Neural crest cell (in vitro differentiated cells): ENCODE measurements around the gene PDXK. TPM values are rescaled to one million over a fixed set of nuclear protein-coding genes. Genes with fewer than 3 reads are reported as not detected.

ENCODE experiments used
- DNase-seq: peaks from one replicate; pipeline ENCODE4 v3.0.0; 2021; ENCODE audit warnings: low read depth, mixed read lengths, low spot score
- H3K27ac Mint-ChIP-seq: one replicate; pipeline ENCODE4 v1.8.0; 2021; ENCODE audit warnings: mild to moderate bottlenecking, mixed read lengths; ENCODE audit not compliant: unreplicated experiment
- H3K27me3 Mint-ChIP-seq: 2 replicates; pipeline ENCODE4 v1.8.0; 2021; ENCODE audit warnings: low read depth, mild to moderate bottlenecking, mixed read lengths
- H3K36me3 Mint-ChIP-seq: 2 replicates; pipeline ENCODE4 v1.8.0; 2021; ENCODE audit warnings: low read depth, mild to moderate bottlenecking, mixed read lengths
- H3K4me1 Mint-ChIP-seq: 2 replicates; pipeline ENCODE4 v1.8.0; 2021; ENCODE audit warnings: mixed read lengths
- H3K4me3 Mint-ChIP-seq: one replicate; pipeline ENCODE4 v1.8.0; 2021; ENCODE audit warnings: mild to moderate bottlenecking, mixed read lengths
- H3K9me3 Mint-ChIP-seq: 2 replicates; pipeline ENCODE4 v1.8.0; 2021; ENCODE audit warnings: mixed read lengths
- CTCF ChIP-seq: fragments of 200-600 bp; sonication (generic); conservative IDR thresholded peaks from 2 replicates; pipeline ENCODE4 v1.5.0; 2021; ENCODE audit warnings: antibody characterized with exemption, mild to moderate bottlenecking
- total RNA-seq: library from RNA; stranded (reverse); gene quantifications from 2 replicates; pipeline ENCODE4 v1.2.1, GENCODE V29; 2021

The PDXK gene
- total RNA-seq, 1 donor from 2014 or later: 67.3 TPM

GRCh38 chr21:43808367-43808766 lies 89.4 kb downstream of the PDXK start:
- H3K4me1 Mint-ChIP-seq: no peaks in the 10 kb centered on the region
- peaks cover 2% of the 10 kb centered on the region for H3K27me3 Mint-ChIP-seq
- no peaks in the 10 kb centered on the region for H3K9me3 Mint-ChIP-seq
- no peak for DNase-seq
- no peak for TF ChIP-seq CTCF
- H3K4me3 Mint-ChIP-seq: no peak overlapping the region
- no peaks in the 10 kb centered on the region for H3K36me3 Mint-ChIP-seq
- H3K27ac Mint-ChIP-seq: no peak overlapping the region

GRCh38 chr21:43808832-43809251 lies 89.9 kb downstream of the PDXK start:
- no peaks in the 10 kb centered on the region for H3K9me3 Mint-ChIP-seq

GRCh38 chr21:43809346-43809799 lies 90.4 kb downstream of the PDXK start:
- Mint-ChIP-seq H3K9me3 (no peaks in the 10 kb centered on the region), H3K4me1 (no peaks in the 10 kb centered on the region), H3K4me3 (no peak overlapping the region), H3K27me3 (peaks cover 2% of the 10 kb centered on the region), H3K27ac (no peak overlapping the region), H3K36me3 (no peaks in the 10 kb centered on the region)
- no peak for DNase-seq
- no peak for TF ChIP-seq CTCF

More at GRCh38 chr21:43808832-43809251, 89.9 kb downstream of the PDXK start:
- H3K27me3 Mint-ChIP-seq: peaks cover 2% of the 10 kb centered on the region
- H3K36me3 Mint-ChIP-seq: no peaks in the 10 kb centered on the region
- no peak overlapping the region for H3K4me3 Mint-ChIP-seq
- H3K27ac Mint-ChIP-seq: no peak overlapping the region
- no peak for TF ChIP-seq CTCF
- no peak for DNase-seq
- no peaks in the 10 kb centered on the region for H3K4me1 Mint-ChIP-seq

DNA sequence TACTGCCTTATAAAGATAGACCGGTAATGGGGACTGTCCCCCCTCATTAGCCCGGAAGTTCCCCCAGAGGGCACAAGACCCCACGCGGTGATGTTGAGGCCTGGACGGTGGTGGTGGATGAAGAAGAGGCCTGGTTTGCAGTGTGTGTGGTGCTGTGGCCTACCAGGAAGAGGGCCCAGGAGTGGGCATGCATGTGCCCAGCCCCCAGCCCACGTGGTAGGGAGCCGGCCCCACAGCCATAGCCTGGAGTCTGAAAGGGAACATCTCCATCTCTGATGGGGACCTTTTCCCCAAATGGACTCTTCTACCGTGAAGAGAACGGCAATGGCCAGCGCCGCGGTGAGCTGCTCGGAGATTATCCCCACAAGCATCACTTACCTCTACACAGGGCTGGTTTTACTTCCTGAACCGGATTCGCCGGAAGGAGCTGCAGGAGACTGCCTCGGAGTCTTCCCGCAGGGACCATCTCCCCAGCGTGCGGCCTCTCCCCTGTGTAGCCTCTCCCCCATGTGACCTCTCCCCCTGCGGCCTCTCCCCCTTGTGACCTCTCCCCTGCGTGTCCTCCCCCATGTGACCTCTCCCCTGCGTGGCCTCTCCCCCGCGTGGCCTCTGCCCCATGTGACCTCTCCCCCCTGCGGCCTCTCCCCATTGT lies 91.0 kb downstream of the PDXK start:
- no peak overlapping the region for H3K4me3 Mint-ChIP-seq
- H3K27me3 Mint-ChIP-seq: peaks cover 2% of the 10 kb centered on the region
- H3K36me3 Mint-ChIP-seq: no peaks in the 10 kb centered on the region
- H3K4me1 Mint-ChIP-seq: no peaks in the 10 kb centered on the region
- DNase-seq: no peak
- H3K9me3 Mint-ChIP-seq: no peaks in the 10 kb centered on the region
- no peak overlapping the region for H3K27ac Mint-ChIP-seq
- TF ChIP-seq CTCF: no peak

DNA sequence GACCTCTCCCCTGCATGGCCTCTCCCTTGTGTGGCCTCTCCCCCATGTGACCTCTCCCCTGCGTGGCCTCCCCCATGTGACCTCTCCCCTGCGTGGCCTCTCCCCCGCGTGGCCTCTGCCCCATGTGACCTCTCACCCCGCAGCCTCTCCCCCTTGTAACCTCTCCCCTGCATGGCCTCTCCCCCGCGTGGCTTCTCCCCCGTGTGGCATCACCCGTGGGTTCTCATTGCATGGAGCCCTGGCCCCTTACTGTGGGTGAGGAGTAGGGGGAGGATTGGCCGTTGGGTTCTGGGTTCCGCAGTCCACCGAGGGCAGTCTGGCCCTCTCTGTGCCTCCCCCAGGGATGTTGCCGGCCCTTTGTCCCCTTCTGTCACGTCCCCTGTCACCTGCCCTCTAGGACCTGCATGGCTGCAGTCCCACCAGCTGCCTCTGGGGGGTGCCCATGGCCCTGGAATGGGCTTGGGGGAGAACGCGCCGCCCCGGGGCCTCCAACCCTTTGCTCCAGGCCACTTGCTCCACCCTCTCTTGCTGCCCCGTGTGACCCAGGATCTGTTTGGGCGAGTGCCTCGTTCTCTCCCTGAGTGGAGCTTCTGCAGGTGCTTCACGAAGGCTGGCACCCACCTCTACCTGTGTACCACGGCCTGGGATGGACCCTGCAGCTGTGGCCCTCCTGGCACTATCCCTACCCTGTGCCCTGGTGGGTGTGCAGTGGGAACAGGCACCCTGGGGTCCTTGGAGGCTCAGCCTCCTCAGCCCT lies 91.8 kb downstream of the PDXK start:
- peaks cover 2% of the 10 kb centered on the region for H3K27me3 Mint-ChIP-seq
- no peak overlapping the region for H3K4me3 Mint-ChIP-seq
- H3K4me1 Mint-ChIP-seq: no peaks in the 10 kb centered on the region
- no peaks in the 10 kb centered on the region for H3K9me3 Mint-ChIP-seq
- no peak overlapping the region for H3K27ac Mint-ChIP-seq
- H3K36me3 Mint-ChIP-seq: no peaks in the 10 kb centered on the region
- TF ChIP-seq CTCF: peak; percentile 90
- peak; percentile 96 for DNase-seq
